Endothelial cell of hepatic sinusoid (primary cell): Measurements from ENCODE around the gene TSPOAP1.

Source experiments
- in situ Hi-C: cut with HindIII; loops from 2 replicates; pipeline ENCODE4 v1.10.0; 2017; ENCODE audit warnings: low sequenced_read_pairs

The TSPOAP1 gene

DNA sequence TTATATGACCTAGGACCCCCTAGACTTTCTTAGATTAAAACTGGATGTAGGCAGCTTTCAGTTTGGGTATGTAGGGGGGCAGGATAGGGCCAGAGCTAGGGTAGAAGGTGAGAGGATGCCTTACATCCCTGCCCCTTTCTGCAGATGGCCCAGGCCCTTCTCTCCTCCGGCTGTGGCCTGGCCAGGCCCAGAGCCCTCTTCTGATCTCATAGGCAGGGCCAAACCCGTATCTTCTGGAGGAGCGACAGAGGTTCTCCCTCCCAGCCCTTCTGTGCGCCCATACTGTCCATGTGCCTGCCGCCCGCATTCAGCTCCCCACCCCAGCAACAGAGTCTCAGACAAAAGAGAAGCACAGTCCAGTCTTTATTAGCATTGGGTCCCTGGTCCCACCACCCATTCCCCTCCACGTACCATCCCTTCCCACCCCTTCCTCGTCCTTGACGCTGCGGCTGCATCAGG, 2.0 kb upstream of the TSPOAP1 start:
- in situ Hi-C loops, result no loop called here

- in situ Hi-C loops, result no loop called here
Observed at GRCh38 chr17:58329810-58330537, 1.4 kb upstream of the TSPOAP1 start.

DNA sequence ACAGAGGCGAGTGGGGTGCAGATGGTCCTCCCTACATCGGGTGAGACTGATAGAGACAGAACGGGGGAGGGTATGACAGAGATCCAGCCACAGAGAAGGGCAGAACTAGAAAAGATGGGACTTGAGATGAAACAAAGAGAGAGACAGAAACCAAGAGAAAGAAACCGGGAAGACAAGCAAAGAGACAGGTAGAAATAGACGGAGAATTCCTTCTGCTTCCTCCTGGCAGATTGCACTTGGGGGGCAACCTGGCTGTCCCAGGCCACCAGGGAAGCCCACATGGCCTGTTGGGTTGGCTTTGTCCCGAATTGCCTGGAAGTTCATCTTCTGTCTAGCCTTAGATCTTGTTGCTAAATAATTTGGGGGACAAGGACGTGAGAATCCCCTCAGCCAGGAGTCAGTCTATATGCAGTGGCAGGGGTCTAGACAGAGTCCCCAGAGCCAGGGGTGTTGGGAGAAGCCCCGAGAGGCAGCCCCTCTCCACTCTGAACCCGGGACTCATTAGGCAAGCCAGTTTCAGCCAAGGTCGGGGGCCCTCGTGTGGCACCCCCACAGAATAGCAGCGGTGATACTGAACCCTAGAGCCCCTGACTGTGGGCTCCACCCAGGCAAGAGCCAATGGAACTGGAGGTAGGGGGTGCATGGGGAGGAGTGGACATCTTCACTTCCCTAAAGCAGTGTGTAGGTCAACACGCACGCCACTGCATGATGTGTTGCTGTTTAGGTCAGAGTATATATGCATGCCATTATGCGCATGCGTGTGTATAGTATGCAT, 627 bp upstream of the TSPOAP1 start:
- in situ Hi-C loops, result no loop called here

DNA sequence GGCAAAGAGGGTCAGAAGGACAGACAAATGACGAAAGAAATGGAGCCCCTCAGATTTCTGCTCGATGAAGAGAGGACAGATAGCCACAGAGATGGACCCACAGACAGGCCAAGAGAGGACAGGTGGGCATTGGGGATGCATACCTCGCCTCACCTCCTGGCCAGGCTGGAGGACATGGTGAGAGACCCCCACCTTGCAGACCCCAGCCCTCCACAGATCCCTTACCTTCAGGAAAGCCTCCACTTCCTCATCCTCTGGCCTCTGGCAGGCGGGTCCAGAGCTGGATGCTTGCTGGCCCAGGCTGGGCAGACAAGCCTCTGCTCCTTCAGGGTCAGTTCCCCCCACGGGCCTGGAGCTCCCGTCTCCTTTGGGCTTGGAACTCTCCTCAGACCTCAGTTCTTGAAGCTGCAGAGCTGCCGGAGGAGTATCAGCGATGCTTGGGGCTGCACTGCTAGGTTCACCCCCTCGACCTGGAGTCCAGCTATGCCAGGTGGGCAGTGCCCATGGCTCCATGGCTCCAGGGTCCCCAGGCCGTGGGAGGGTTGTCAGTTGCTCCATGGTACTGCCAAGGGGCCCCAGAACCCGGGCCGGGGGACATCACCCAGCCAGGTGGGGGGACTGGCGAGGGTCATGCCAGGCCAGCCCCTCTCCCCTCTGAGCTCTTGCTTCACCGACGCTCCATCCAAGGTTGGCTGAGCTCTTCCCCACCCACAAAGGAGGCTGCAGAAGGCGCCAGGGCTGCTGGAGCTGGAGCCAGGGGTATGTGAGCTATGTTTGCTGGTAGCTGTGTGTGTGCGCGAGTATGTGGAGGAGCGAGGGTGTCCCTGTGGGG, 1.0 kb downstream of the TSPOAP1 start:
- in situ Hi-C loops, result no loop called here

- in situ Hi-C loops, result no loop called here
Observed at GRCh38 chr17:58326609-58327362, 1.8 kb downstream of the TSPOAP1 start.

GRCh38 chr17:58325976-58326468, 2.6 kb downstream of the TSPOAP1 start:
- in situ Hi-C loops, result no loop called here

DNA sequence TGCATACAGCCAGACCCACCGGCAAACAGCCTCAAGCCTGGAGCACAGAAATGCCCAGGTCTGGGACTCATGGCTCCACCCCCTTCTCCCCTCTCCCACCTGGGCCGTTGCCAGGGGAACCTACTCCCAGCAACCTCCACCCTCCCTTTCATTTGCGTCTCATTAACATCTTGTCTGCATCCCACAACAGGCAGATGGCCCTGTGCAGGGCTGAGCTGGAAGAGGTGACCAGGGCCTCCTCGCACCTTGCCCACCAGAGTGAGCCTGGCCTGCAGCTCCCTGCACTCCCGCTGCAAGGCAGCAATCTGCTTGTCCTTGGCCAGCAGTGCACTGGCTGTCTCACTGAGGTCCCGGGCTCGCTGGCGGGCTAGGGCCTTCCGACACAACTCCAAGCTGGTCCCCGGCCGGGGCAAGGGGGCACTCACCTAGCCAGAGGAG, 3.3 kb downstream of the TSPOAP1 start:
- in situ Hi-C loops, result no loop called here

GRCh38 chr17:58324409-58325288, 3.9 kb downstream of the TSPOAP1 start:
- in situ Hi-C loops, result no loop called here

DNA sequence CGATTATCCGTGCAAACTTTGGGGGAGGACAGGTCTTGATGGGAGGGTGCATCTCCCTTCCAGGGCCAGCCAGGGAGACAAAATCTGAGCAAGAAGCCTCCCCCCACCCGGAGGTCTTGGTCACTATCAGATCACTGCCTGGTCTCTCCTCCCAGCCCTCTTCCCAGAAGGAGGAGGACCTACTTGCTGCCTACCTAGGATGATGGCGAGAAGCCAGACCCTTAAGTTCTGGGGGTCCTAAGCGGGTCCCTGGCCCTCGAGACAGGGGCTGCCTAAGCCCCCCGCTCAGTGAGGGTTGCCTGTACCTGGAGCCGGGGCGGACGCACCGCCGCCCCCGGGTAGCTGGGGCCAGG, 4.6 kb downstream of the TSPOAP1 start:
- in situ Hi-C loops, result no loop called here

DNA sequence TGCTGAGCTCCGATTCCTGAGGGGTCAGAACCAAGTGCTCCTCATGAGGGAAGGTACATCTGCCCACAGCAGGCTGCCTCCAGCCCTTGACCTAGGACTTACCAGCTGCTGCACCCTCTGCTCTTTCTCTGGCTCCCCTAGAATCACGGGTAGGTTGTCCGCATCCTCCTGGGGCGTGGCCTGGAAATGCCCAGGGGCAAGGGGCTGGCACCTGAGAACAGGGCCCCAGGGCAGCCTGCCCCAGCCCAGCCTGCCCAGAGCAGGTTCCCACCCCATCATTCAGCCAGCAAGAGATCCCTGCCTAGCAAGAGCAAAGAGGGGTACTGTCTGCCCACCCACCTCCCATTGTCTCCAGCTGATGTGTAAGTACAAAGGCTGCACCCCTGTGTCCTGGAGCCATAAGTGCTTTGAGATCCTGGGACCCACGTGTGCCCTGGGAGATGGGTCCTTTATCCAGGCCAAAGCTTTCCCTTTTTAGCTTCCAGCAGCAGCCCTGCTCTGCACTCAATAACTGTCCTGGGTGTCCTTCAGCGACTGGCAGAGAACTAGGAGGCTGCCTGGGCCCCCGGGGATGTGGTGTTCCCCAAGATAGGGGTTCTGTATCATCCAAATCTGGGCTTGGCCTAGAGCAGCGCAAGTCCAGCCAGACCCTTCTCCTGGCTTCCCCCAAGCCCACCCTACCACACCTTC, 5.1 kb downstream of the TSPOAP1 start:
- in situ Hi-C loops, result no loop called here

DNA sequence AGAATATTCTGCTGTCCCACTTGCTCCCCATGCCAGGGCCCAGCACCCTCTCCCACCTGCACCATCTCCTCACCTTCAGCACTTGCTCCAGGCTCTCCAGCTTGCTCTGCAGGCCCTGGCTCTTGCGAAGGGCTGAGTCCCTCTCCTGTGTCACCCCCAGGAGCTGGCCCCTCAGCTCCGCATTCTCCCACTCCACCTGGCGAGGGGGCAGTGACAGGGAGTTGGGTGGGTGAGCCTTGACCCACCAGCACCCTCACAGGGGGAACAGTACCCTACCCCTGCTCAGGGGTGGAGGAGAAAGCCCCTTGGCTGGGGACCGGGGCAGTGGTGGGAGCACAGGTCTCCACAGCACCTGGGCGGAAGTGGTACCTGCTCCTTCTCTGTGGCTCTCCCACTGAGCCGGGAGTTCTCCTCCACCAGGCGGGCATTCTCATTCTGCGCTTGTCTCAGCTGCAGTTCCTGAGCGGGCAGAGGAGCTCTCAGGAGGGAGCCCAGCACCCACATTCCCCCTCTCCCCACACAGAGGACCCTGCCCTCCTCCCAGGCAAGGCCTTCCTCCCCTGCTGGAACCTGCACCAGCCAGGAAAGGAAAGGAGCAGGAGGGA, 5.9 kb downstream of the TSPOAP1 start:
- in situ Hi-C loops, result no loop called here

- in situ Hi-C loops, result no loop called here
Observed at GRCh38 chr17:58321571-58322525, 6.7 kb downstream of the TSPOAP1 start.

- in situ Hi-C loops, result no loop called here
Observed at GRCh38 chr17:58320570-58321323, 7.8 kb downstream of the TSPOAP1 start.

GRCh38 chr17:58320163-58320558, 8.4 kb downstream of the TSPOAP1 start:
- in situ Hi-C loops, result no loop called here

GRCh38 chr17:58319173-58320162, 9.1 kb downstream of the TSPOAP1 start:
- in situ Hi-C loops, result no loop called here
